22Rv1 (cell line): ENCODE measurements around the gene NOLC1.

Source experiments
- H3K27ac ChIP-seq: fragments of 450-650 bp; 2 replicates; pipeline ENCODE4 v1.5.1; 2017
- CTCF ChIP-seq: fragments of 450-650 bp; IDR thresholded peaks from 2 replicates; pipeline ENCODE4 v1.5.1; 2017; ENCODE audit warnings: mild to moderate bottlenecking
- ZFX ChIP-seq: fragments of 450-650 bp; IDR thresholded peaks from 2 replicates; pipeline ENCODE4 v1.6.1; 2017; ENCODE audit warnings: antibody characterized with exemption, borderline replicate concordance

NOLC1 gene

DNA sequence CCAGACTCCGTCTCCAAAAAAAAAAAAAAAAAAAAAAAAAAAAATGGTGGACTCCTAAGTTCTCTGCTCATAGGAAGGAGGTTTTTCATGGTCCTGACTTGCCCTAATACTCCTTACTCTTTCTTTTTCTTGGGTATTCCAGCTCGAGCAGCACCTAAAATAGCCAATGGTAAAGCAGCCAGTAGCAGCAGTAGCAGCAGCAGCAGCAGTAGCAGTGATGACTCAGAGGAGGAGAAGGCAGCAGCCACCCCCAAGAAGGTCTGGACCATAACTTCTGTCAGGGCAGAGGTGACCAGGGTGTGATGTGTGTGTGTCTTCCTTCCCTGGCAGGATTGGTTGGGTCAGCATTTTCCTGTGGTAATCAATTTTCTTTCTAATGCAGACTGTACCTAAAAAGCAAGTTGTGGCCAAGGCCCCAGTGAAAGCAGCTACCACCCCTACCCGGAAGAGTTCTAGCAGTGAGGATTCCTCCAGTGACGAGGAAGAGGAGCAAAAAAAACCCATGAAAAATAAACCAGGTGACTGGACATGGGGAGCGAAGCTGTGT lies 6.9 kb downstream of the NOLC1 start:
- TF ChIP-seq CTCF, result no peak
- no peak for TF ChIP-seq ZFX
- no peak overlapping the region for H3K27ac ChIP-seq

GRCh38 chr10:102159831-102160230 lies 7.6 kb downstream of the NOLC1 start:
- no peak overlapping the region for H3K27ac ChIP-seq
- no peak for TF ChIP-seq CTCF
- no peak for TF ChIP-seq ZFX

- H3K27ac ChIP-seq, result no peak overlapping the region
- TF ChIP-seq CTCF, result no peak
- TF ChIP-seq ZFX, result no peak
Observed at GRCh38 chr10:102163342-102163989, 11.3 kb downstream of the NOLC1 start.

- TF ChIP-seq CTCF, result no peak
- no peak for TF ChIP-seq ZFX
- H3K27ac ChIP-seq, result no peak overlapping the region
Observed at GRCh38 chr10:102167861-102168260, 15.7 kb downstream of the NOLC1 start.

DNA sequence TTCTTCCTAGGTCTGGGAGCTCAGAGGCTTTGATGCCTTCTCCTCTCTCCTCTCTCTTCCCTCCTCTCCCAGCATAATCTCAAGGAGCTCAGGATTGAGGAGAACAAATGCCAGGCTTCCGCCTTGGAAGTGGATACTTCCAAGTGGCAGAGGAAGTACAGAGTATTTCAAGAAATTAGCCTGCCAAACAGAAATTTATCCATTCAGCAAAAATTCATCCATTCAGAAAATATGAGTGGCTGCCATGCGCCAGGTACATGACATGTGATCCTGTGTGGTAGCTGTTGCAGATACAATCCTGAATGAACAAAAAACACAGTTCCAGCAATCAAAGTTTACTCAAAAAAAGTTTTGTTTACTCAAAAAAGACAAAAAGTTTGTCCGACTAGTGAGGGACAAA lies 18.4 kb downstream of the NOLC1 start:
- H3K27ac ChIP-seq, result no peak overlapping the region
- TF ChIP-seq ZFX (no peak), CTCF (no peak)

- TF ChIP-seq ZFX, result no peak
- TF ChIP-seq CTCF, result no peak
- no peak overlapping the region for H3K27ac ChIP-seq
Observed at GRCh38 chr10:102172288-102172687, 20.1 kb downstream of the NOLC1 start.

GRCh38 chr10:102175415-102175814 lies 23.2 kb downstream of the NOLC1 start:
- no peak overlapping the region for H3K27ac ChIP-seq
- no peak for TF ChIP-seq CTCF
- no peak for TF ChIP-seq ZFX
